Stimulated activated CD8-positive, alpha-beta memory T cell treated with anti-CD3 and anti-CD28 coated beads, Interleukin-2, amount 100 ng/mL, for 1 hour (primary cell): ENCODE results near the gene NPFFR2.
"Not testable (repeated sequence)": the region's sequence is repeated elsewhere in the genome, so short reads cannot be mapped to it uniquely, and the experiment has no call there.

Source experiments
- DNase-seq, 2 donors: peaks; one replicate each; pipeline ENCODE4 v3.0.0-alpha.2; 2020; ENCODE audit warnings: low read depth in 2 of 2

Gene NPFFR2

DNA sequence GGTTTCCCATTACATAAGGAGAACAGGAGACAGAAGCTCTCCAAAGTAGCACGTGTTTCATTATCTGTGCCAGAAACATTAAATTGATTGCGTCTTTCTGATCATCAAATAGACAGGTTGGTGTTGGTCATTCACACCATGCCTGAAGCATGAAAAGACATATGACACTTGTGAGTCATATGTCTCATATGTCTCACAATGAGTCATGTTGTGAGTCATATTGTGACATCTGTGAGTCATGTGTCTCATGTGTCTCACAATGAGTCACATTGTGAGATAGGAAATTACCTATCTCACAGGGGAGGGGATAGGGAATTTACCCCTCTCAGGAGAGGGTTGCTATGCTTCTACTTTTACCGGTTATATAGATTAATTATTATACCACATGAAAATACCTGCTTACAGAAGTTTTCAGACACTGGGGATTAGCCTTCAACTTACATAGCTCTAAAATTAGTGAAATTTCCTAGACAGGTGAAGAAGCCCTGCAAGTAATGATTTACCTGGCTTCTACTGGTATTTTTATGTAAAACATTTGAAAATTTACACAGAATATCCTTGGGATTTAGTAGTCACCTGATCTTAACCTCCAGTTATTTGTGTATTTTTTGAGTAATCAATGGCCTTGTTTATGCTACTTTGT lies 80.8 kb downstream of the NPFFR2 start:
- DNase-seq = no peak

DNA sequence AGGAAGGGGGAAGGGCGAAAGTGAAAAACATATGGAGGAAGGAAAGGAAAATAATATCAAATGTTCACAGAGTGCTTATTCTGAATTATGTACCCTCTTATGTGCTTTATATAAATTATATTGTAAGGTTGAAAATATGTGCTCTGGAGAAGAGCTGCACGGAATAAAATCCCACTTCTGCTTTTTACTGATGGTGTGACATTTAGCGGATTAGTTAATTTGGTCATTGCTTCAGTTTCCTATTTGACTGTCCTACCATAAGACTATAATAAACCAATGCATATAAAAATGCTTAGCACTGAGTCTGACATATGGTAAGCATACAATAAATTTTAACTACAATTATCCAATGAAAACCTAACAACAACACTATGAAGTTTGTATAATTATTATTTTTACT lies 86.2 kb downstream of the NPFFR2 start:
- no peak for DNase-seq

DNA sequence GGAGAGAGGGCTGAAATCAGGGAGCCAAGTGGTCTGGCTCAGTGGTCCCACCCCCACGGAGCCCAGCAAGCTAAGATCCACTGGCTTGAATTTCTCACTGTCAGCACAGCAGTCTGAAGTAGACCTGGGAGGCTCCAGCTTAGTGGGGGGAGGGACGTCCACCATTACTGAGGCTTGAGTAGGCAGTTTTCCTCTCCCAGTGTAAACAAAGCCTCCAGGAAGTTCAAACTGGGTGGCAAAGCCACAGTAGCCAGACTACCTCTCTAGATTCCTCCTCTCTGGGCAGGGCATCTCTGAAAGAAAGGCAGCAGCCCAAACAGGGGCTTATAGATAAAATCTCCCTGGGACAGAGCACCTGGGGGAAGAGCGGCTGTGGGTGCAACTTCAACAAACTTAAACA lies 88.1 kb downstream of the NPFFR2 start:
- DNase-seq = no peak

DNA sequence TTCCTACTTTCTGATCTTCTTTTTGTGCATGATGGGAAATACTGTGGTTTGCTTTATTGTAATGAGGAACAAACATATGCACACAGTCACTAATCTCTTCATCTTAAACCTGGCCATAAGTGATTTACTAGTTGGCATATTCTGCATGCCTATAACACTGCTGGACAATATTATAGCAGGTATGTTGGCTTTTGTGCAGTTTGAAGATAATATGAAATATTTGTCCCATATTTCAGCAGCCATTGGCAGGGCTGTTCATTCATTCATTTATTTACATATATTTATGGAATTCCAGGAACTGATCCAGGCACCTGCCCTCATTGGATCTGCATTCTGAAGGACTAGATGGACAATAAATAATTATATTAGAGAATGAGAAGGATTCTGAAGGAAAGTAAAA lies 96.9 kb downstream of the NPFFR2 start:
- no peak for DNase-seq

DNA sequence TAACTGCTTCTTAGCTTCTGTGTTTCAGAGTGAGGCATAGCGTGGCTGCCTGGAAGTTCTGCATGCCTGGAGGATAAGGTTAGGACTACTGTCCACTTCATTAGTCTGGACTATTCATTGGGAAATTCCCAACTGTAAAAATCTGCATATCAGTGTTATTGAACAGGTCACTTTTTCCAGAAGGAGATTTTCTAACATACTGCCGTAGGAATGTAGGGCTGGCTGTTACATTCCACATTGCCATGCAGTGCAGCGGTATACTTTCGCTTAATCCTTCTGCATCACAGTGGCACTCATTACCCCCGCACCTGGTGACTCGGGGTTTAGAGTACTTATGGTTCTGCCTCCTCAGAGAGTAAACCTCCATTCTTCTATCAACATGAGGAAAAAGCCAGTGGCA lies 104.6 kb downstream of the NPFFR2 start:
- DNase-seq = no peak

DNA sequence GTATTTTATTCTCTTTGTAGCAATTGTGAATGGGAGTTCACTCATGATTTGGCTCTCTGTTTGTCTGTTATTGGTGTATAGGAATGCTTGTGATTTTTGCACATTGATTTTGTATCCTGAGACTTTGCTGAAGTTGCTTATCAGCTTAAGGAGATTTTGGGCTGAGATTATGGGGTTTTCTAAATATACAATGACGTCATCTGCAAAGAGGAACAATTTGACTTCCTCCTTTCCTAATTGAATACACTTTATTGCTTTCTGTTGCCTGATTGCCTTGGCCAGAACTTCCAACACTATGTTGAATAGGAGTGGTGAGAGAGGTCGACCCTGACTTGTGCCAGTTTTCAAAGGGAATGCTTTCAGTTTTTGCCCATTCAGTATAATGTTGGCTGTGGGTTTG lies 108.2 kb downstream of the NPFFR2 start:
- DNase-seq = not testable (repeated sequence)

DNA sequence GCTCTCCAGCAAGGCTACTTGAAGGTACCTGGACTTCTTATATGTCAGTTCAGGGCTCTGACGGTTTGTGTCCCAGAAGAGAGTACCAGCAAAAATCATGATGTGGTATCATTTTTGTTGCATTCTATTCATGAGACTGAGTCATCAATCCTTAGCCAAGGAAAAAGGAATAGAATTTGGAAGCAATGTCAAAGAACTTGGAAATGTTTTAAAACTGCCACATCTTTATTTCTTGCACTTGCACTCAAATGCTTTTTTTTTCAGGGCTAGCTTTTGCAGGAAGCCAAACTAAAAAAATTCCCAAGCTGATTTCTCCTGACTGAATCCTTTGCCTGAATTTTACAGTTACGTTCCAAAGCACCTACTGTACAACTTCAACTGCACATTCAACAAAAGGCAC lies 112.4 kb downstream of the NPFFR2 start:
- DNase-seq = no peak

DNA sequence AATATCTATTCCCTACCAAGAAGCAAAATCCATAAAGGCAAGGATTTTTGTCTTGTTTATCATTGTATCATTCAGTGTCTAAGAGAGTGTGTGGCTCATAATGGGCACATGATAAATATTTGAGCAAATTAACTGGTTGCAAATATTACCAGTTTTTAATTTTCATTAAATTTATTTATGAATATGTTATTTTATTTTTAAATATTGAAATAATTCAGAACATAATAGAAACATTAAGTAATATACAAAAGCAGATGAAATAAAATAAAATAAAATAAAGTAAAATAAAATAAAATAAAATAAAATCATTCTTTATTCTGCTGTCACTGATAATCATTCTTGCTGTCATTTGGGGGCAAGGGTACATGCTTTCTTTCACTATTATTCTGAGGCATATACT lies 120.9 kb downstream of the NPFFR2 start:
- no peak for DNase-seq

DNA sequence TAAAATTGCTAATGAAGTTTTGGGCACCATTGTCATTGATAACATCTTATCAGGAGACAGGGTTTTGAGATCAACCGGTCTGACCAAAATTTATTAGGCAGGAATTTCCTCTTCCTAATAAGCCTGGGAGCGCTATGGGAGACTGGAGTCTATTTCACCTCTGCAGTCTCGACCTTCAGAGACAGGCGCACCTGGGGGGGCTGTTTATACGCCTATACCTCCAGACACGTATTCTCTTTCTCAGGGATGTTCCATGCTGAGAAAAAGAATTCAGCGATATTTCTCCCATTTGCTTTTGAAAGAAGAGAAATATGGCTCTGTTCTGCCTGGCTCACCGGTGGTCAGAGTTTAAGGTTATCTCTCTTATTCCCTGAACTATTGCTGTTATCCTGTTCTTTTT lies 121.8 kb downstream of the NPFFR2 start:
- not testable (repeated sequence) for DNase-seq

DNA sequence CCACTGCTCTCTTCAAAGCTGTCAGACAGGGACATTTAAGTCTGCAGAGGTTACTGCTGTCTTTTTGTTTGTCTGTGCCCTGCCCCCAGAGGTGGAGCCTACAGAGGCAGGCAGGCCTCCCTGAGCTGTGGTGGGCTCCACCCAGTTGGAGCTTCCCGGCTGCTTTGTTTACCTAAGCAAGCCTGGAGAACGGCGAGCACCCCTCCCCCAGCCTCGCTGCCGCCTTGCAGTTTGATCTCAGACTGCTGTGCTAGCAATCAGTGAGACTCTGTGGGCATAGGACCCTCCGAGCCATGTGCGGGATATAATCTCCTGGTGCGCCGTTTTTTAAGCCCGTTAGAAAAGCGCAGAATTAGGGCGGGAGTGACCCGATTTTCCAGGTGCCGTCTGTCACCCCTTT lies 137.5 kb downstream of the NPFFR2 start:
- DNase-seq = not testable (repeated sequence)

DNA sequence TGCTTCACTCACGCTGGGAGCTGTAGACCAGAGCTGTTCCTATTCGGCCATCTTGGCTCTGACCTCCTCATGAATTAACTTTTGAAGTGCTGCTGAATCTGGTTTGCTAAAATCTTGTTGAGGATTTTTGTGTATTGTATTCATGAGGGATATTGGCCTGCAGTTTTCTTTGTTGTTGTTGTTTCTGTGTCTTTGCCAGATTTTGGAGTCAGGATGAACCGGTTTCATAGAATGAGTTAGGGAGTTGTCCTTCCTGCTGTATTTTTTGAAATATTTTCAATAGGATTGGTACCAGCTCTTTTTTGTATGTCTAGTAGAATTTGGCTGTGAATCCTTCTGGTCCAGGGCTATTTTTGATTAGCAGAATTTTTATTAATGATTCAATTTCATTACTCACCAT lies 138.1 kb downstream of the NPFFR2 start:
- no peak for DNase-seq

DNA sequence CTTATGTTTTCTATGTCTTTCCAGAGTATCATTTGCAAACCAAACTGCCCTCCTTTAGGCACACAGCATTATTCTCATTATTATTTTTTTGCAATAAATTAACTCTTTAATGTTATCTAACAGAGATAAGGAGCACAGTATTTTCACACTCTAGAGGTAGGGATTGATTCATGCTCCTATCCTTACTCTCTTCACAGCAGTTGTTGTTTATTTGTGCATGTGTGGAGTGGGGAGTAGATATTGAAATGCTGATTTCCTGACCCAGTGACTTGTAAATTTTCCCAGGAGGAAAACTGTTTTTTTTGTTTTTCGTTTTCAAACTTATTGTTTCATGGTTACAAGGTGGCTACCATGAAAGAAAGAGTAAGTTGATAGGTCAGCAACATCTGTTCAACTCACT lies 140.0 kb downstream of the NPFFR2 start:
- no peak for DNase-seq

DNA sequence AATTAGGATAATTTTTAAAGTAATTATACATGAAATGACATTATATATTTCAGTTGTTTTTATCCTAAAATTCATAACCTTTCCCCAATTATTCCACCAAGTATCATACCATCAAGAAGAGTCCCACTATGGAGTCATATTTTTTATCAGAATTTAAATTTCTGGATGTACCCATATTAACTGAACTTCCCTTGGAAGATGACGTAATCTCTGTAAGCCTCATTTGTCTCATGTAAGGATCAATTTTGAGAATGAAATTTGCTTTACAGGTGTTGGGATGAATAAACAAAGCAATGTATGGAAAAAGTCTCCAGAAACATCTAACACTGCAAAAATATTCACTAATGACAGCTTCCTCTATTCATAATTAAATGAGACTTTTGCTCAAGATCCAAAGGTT lies 147.5 kb downstream of the NPFFR2 start:
- no peak for DNase-seq

DNA sequence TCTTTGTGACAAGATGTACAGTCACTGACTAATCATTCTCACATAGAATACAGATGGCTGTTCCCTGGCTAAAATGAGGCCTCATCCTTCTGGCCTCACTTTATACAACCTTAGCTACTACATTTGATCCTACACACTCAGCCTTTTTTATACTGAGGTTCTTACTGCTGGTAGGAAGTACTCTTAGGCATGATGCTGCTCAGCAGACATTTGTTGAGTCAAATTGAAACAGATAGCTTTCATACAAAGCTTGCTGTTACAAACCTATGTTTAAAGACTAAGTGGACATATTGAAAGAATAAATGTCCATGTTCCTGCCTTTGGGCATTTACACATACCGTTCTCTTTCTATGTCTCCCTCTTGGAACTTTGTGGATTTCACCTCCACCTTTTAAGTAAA lies 154.9 kb downstream of the NPFFR2 start:
- no peak for DNase-seq

DNA sequence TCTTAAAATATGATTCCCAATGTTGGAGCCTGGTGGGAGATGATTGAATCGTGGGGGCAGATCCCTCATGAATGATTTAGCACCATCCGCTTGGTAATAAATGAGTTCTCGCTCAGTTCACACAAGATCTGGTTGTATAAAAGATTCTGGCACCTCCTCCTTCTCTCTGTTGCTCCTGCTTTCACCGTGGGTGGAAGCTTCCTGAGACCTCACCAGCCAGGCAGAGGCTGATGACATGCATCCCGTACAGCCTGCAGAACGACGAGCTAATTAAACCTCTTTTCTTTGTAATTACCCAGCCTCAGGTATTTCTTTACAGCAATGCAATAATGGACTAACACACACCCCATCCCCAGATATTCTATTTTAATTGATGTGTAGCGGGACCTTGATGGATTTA lies 162.2 kb downstream of the NPFFR2 start:
- no peak for DNase-seq

DNA sequence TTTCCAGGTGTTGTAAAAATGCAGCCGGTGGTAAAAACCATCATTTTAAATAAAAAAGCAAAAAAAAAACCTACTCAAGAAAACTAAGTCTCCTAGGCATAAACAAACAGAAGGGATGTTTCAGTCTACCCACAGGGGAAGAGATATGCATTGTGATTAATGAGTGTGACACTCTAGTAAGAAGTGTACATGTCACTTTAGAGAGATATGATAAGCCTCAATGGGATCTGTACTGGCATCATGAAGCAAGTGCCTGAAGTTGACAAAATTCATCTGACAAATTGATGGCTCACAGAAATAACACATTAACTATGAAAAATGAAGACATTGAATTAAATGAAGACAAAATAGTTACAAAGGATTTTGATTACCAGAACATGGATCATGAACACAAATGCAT lies 162.7 kb downstream of the NPFFR2 start:
- no peak for DNase-seq
